Trophoblast cell (in vitro differentiated cells and primary cell): ENCODE measurements around the gene AKR1B15.

ENCODE experiments used
- DNase-seq, 2 donors: peaks; one replicate each; pipeline ENCODE4 v3.0.0-alpha.2; 2016
- H2AFZ ChIP-seq: 2 replicates; pipeline ENCODE4 v1.6.1; 2013; ENCODE audit warnings: low read length, moderate library complexity, mild to moderate bottlenecking; ENCODE audit not compliant: insufficient read depth, poor library complexity
- H2AK5ac ChIP-seq: 2 replicates; pipeline ENCODE4 v1.6.1; 2013; ENCODE audit warnings: mild to moderate bottlenecking, low read length
- H2BK120ac ChIP-seq: 2 replicates; pipeline ENCODE4 v1.6.1; 2013; ENCODE audit warnings: low read length, mild to moderate bottlenecking, moderate library complexity; ENCODE audit not compliant: insufficient read depth, poor library complexity
- H2BK12ac ChIP-seq: 2 replicates; pipeline ENCODE4 v1.6.1; 2013; ENCODE audit warnings: mild to moderate bottlenecking, low read length, moderate library complexity
- H2BK5ac ChIP-seq: 2 replicates; pipeline ENCODE4 v1.6.1; 2013; ENCODE audit warnings: low read length, low read depth, moderate library complexity, mild to moderate bottlenecking; ENCODE audit not compliant: poor library complexity
- H3K14ac ChIP-seq: 2 replicates; pipeline ENCODE4 v1.6.1; 2013; ENCODE audit warnings: mild to moderate bottlenecking, low read length
- H3K18ac ChIP-seq: 2 replicates; pipeline ENCODE4 v1.6.1; 2013; ENCODE audit warnings: mild to moderate bottlenecking, low read length
- H3K23ac ChIP-seq: 2 replicates; pipeline ENCODE4 v1.6.1; 2013; ENCODE audit warnings: low read length
- H3K27ac ChIP-seq: 2 replicates; pipeline ENCODE4 v1.5.1; 2013; ENCODE audit warnings: low read depth, mild to moderate bottlenecking, inconsistent platforms, low read length, moderate library complexity
- H3K27me3 ChIP-seq: 2 replicates; pipeline ENCODE4 v1.6.1; 2013; ENCODE audit warnings: inconsistent platforms, mild to moderate bottlenecking, low read length, moderate library complexity; ENCODE audit not compliant: insufficient read depth
- H3K36me3 ChIP-seq, 2 experiments: 1 replicate in 1 of 2; 2 replicates in 1 of 2; pipeline ENCODE4 v1.6.1; 2013; ENCODE audit warnings: low read length in 2 of 2, mild to moderate bottlenecking in 2 of 2, moderate library complexity in 1 of 2; ENCODE audit not compliant: insufficient read depth in 2 of 2, control insufficient read depth in 1 of 2
- H3K4ac ChIP-seq: 2 replicates; pipeline ENCODE4 v1.6.1; 2013; ENCODE audit warnings: low read depth, mild to moderate bottlenecking, low read length, moderate library complexity
- H3K4me1 ChIP-seq, 2 experiments: 1 replicate in 1 of 2; 2 replicates in 1 of 2; pipeline ENCODE4 v1.6.1; 2013; ENCODE audit warnings: low read length in 2 of 2, mild to moderate bottlenecking in 2 of 2, moderate library complexity in 1 of 2; ENCODE audit not compliant: insufficient read depth in 2 of 2, control insufficient read depth in 1 of 2
- H3K4me2 ChIP-seq: 2 replicates; pipeline ENCODE4 v1.6.1; 2013; ENCODE audit warnings: inconsistent platforms, mild to moderate bottlenecking, low read length, moderate library complexity
- H3K4me3 ChIP-seq: 2 replicates; pipeline ENCODE4 v1.5.1; 2013; ENCODE audit warnings: mild to moderate bottlenecking, low read depth, low read length, inconsistent platforms
- H3K79me1 ChIP-seq: one replicate; pipeline ENCODE4 v1.6.1; 2013; ENCODE audit warnings: low read length
- H3K79me2 ChIP-seq: 2 replicates; pipeline ENCODE4 v1.6.1; 2013; ENCODE audit warnings: low read length, mild to moderate bottlenecking; ENCODE audit not compliant: control insufficient read depth, insufficient read depth, poor library complexity
- H3K9ac ChIP-seq: 2 replicates; pipeline ENCODE4 v1.6.1; 2013; ENCODE audit warnings: mild to moderate bottlenecking, low read length
- H3K9me3 ChIP-seq: 2 replicates; pipeline ENCODE4 v1.6.1; 2013; ENCODE audit warnings: low read depth, mild to moderate bottlenecking, control low read depth, inconsistent platforms, low read length; ENCODE audit not compliant: insufficient read depth
- H4K12ac ChIP-seq: 2 replicates; pipeline ENCODE4 v1.6.1; 2013; ENCODE audit warnings: low read depth, mild to moderate bottlenecking, low read length, moderate library complexity
- H4K8ac ChIP-seq: 2 replicates; pipeline ENCODE4 v1.6.1; 2013; ENCODE audit warnings: low read depth, mild to moderate bottlenecking, low read length, moderate library complexity
- H4K91ac ChIP-seq: one replicate; pipeline ENCODE4 v1.6.1; 2013; ENCODE audit warnings: low read depth, mild to moderate bottlenecking, low read length, moderate library complexity
- WGBS: extraction: QIAGEN DNeasy Blood & Tissue Kit; methylation state at CpG from one replicate; pipeline ENCODE4 v1.1.7; 2013; ENCODE audit warnings: missing lambda C conversion rate; ENCODE audit not compliant: insufficient read length, insufficient coverage; ENCODE audit errors: extremely low coverage; 5-methylcytosine and 5-hydroxymethylcytosine counted together

Gene AKR1B15

DNA sequence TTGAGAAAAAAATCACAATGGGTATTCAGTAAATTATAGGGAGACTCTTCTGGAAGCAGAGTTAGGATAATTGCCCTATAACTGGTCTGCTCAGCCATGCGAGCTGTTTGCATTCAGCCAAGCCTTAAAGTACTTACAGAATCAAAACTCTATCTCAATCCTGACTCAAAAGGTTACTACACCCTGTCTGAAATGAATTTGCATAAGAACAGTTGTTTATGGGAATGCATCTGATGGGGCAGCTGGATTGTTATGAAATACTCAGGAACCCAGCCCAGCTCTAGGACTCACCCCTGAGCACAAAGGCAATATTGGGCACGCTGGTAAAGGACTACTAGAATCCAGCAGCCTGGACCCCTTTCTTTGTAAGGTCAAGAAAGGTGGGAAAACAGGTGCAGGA is 38.8 kb downstream of the AKR1B15 start:
- Histone ChIP-seq H3K4me2 (no peak overlapping the region), H3K79me2 (no peaks in the 10 kb centered on the region), H4K91ac (no peak overlapping the region), H3K36me3 (no peaks in the 10 kb centered on the region), H3K79me1 (peaks cover 5% of the 10 kb centered on the region), H4K12ac (no peak overlapping the region), H3K14ac (no peak overlapping the region), H3K4ac (no peak overlapping the region), H2BK12ac (no peak overlapping the region), H3K23ac (no peak overlapping the region), H3K27me3 (no peaks in the 10 kb centered on the region), H2BK120ac (no peak overlapping the region), H3K27ac (no peak overlapping the region), H3K9me3 (peaks cover 9% of the 10 kb centered on the region), H3K4me1 (peaks cover 4 to 5% of the 10 kb centered on the region in 2 experiments), H2BK5ac (no peak overlapping the region), H4K8ac (no peak overlapping the region), H2AK5ac (no peak overlapping the region), H3K18ac (no peak overlapping the region), H3K4me3 (no peak overlapping the region), H2AFZ (no peak overlapping the region), H3K9ac (no peak overlapping the region)
- WGBS, result no CpG with 5 or more reads among the region's 2 CpGs
- DNase-seq, result peak in 1 of 2 donors; percentile 24

DNA sequence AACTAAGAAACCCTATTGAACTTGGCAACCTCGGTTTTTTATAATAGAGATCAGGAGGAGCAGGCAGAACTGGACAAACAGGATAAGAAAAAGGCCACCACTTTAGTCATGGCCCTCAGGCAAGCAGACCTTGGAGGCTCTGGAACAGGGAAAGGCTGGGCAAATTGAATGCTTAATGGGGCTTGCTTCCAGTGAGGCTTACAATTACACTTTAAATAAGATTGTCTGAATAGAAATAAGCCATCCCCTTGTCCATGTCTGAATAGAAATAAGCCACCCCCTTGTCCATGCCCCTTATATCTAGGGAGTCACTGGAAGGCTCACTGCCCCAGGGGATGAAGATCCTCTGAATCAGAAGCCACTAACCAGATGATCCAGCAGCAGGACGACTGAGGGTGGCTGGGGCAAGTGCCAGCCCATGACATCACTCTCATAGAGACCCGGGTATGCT is 40.6 kb downstream of the AKR1B15 start:
- Histone ChIP-seq H3K79me1 (peaks cover 5% of the 10 kb centered on the region), H3K4me2 (no peak overlapping the region), H3K27me3 (no peaks in the 10 kb centered on the region), H2BK120ac (peak overlapping the region; percentile 47), H3K18ac (no peak overlapping the region), H2BK12ac (peak overlapping the region; percentile 18), H3K9ac (no peak overlapping the region), H3K27ac (peak overlapping the region; percentile 67), H3K36me3 (no peaks in the 10 kb centered on the region), H3K14ac (peak overlapping the region; percentile 7), H2AFZ (no peak overlapping the region), H2BK5ac (no peak overlapping the region), H4K8ac (peak overlapping the region; percentile 9), H3K4me1 (peaks cover 4 to 5% of the 10 kb centered on the region in 2 experiments), H4K91ac (no peak overlapping the region), H3K23ac (no peak overlapping the region), H3K9me3 (peaks cover 9% of the 10 kb centered on the region), H3K4me3 (no peak overlapping the region), H4K12ac (no peak overlapping the region), H2AK5ac (no peak overlapping the region), H3K79me2 (no peaks in the 10 kb centered on the region), H3K4ac (no peak overlapping the region)
- DNase-seq, result peak; percentile 73 to 93
- no CpG with 5 or more reads among the region's 3 CpGs for WGBS

DNA sequence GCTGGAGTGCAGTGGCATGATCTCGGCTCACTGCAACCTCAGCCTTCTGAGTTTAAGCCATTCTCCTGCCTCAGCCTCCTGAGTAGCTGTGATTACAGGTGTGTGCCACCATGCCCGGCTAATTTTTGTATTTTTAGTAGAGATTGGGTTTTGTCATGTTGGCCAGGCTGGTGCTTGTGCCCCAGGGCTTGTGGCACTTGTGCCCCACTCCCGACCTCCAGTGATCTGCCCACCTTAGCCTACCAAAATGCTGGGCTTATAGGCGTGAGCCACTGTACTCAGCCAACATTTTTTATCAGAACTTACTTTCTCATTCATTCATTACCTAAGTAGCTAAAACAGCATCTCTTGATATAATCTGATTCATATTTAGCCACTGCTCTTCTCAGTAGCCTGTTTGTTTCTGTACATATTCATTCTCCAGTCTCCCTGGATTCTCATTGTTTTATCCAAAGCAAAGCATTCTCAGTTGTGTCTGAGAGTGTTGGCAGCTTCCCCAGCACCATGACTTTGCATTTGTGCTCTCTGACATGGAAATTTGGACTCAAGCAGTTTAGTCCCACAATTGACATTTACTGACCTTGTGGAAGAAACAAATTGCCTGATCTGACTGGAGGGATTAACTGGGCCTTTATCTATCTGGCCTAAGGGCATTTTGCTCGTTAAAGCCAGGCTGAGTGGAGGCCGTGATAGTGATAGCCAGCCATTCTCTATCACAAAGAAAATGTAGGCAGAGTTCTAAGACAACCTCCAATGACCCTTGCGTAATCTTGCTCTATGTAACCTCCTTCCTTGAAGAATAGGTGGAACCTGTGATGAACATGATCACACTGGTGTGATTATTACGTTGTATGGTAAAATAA is 44.9 kb downstream of the AKR1B15 start:
- peaks cover 4% of the 10 kb centered on the region for H3K9me3 ChIP-seq
- H3K27me3 ChIP-seq, result no peaks in the 10 kb centered on the region
- H2BK120ac ChIP-seq, result no peak overlapping the region
- H3K4me2 ChIP-seq, result no peak overlapping the region
- H2AK5ac ChIP-seq, result no peak overlapping the region
- H3K79me1 ChIP-seq, result peaks cover 4% of the 10 kb centered on the region
- no peak overlapping the region for H4K12ac ChIP-seq
- H3K23ac ChIP-seq, result no peak overlapping the region
- no peak overlapping the region for H3K4ac ChIP-seq
- no peak overlapping the region for H3K18ac ChIP-seq
- no peaks in the 10 kb centered on the region for H3K79me2 ChIP-seq
- no peaks in the 10 kb centered on the region for H3K36me3 ChIP-seq
- H2AFZ ChIP-seq, result no peak overlapping the region
- no peak overlapping the region for H2BK5ac ChIP-seq
- no peak overlapping the region for H4K91ac ChIP-seq
- H3K14ac ChIP-seq, result no peak overlapping the region
- peak overlapping the region; percentile 18 for H4K8ac ChIP-seq
- peak in 1 of 2 donors; percentile 6 for DNase-seq
- peaks cover 4 to 5% of the 10 kb centered on the region in 2 experiments for H3K4me1 ChIP-seq
- no peak overlapping the region for H3K4me3 ChIP-seq
- no peak overlapping the region for H3K9ac ChIP-seq
- H2BK12ac ChIP-seq, result no peak overlapping the region
- WGBS, result no CpG with 5 or more reads among the region's 8 CpGs
- H3K27ac ChIP-seq, result no peak overlapping the region

DNA sequence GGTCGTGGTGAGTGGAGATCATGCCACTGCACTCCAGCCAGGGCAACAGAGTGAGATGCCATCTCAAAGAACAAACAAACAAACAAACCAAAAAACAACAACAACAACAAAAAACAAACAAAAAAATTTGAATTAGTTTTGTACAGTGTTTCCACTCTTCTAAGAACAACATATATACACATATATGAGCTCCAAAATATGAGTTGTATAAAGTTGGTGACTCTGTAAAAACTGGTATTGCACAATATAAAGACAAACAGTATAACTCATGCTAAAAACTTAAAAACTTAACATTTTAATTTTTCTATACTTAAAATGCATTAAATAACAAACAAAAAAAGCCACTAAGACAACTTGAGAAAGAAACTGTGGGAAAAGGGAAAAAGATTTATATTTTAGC is 46.0 kb downstream of the AKR1B15 start:
- Histone ChIP-seq H3K36me3 (no peaks in the 10 kb centered on the region), H3K9me3 (peaks cover 7% of the 10 kb centered on the region), H2BK120ac (no peak overlapping the region), H3K79me2 (no peaks in the 10 kb centered on the region), H3K14ac (no peak overlapping the region), H3K18ac (no peak overlapping the region), H3K4ac (no peak overlapping the region), H3K4me3 (no peak overlapping the region), H3K27me3 (no peaks in the 10 kb centered on the region), H3K79me1 (peaks cover 2% of the 10 kb centered on the region), H2AK5ac (no peak overlapping the region), H3K23ac (no peak overlapping the region), H4K8ac (no peak overlapping the region), H3K27ac (no peak overlapping the region), H3K4me1 (peaks cover 0 to under 1% of the 10 kb centered on the region in 2 experiments), H2BK5ac (no peak overlapping the region), H3K9ac (no peak overlapping the region), H2AFZ (no peak overlapping the region), H4K91ac (no peak overlapping the region), H2BK12ac (no peak overlapping the region), H3K4me2 (no peak overlapping the region), H4K12ac (no peak overlapping the region)
- WGBS, result no CpG with 5 or more reads among the region's 1 CpG
- DNase-seq, result no peak
